ENCODE measurements around the gene LAMA4.

LAMA4 gene

GRCh38 chr6:112141707-112142106 lies 112.7 kb downstream of the LAMA4 start:
- Histone ChIP-seq H3K9ac (ENCODE audit: low read length) (no peak overlapping the region), H3K36me3 (ENCODE audit: control insufficient read depth, insufficient read depth, low read length) (no peaks in the 10 kb centered on the region), H3K4me3 (ENCODE audit: low read depth, low read length) (no peak overlapping the region), H3K27me3 (ENCODE audit: control insufficient read depth, insufficient read depth, low read length) (no peaks in the 10 kb centered on the region), H3K4me1 (ENCODE audit: control insufficient read depth, insufficient read depth, low read length) (no peaks in the 10 kb centered on the region; the same call in 1 of the 2 replicates), H3K27ac (ENCODE audit: low read depth, low read length) (no peak overlapping the region), H3K9me3 (ENCODE audit: control insufficient read depth, insufficient read depth, low read depth, low read length) (no peaks in the 10 kb centered on the region)

- Histone ChIP-seq H3K27me3 (ENCODE audit: control insufficient read depth, insufficient read depth, low read length) (no peaks in the 10 kb centered on the region), H3K4me1 (ENCODE audit: control insufficient read depth, insufficient read depth, low read length) (no peaks in the 10 kb centered on the region), H3K27ac (ENCODE audit: low read depth, low read length) (no peak overlapping the region), H3K4me3 (ENCODE audit: low read depth, low read length) (no peak overlapping the region), H3K9me3 (ENCODE audit: control insufficient read depth, insufficient read depth, low read depth, low read length) (no peaks in the 10 kb centered on the region), H3K9ac (ENCODE audit: low read length) (no peak overlapping the region), H3K36me3 (ENCODE audit: control insufficient read depth, insufficient read depth, low read length) (no peaks in the 10 kb centered on the region)
Observed at GRCh38 chr6:112139052-112139451, 115.3 kb downstream of the LAMA4 start.

GRCh38 chr6:112130878-112131277 lies 123.5 kb downstream of the LAMA4 start:
- Histone ChIP-seq H3K4me1 (ENCODE audit: control insufficient read depth, insufficient read depth, low read length) (no peaks in the 10 kb centered on the region), H3K36me3 (ENCODE audit: control insufficient read depth, insufficient read depth, low read length) (no peaks in the 10 kb centered on the region), H3K27ac (ENCODE audit: low read depth, low read length) (no peak overlapping the region), H3K27me3 (ENCODE audit: control insufficient read depth, insufficient read depth, low read length) (no peaks in the 10 kb centered on the region), H3K9me3 (ENCODE audit: control insufficient read depth, insufficient read depth, low read depth, low read length) (no peaks in the 10 kb centered on the region), H3K9ac (ENCODE audit: low read length) (no peak overlapping the region), H3K4me3 (ENCODE audit: low read depth, low read length) (no peak overlapping the region)

GRCh38 chr6:112128208-112128607 lies 126.2 kb downstream of the LAMA4 start:
- Histone ChIP-seq H3K4me3 (ENCODE audit: low read depth, low read length) (no peak overlapping the region), H3K9me3 (ENCODE audit: control insufficient read depth, insufficient read depth, low read depth, low read length) (no peaks in the 10 kb centered on the region), H3K27ac (ENCODE audit: low read depth, low read length) (no peak overlapping the region), H3K9ac (ENCODE audit: low read length) (no peak overlapping the region), H3K36me3 (ENCODE audit: control insufficient read depth, insufficient read depth, low read length) (no peaks in the 10 kb centered on the region), H3K27me3 (ENCODE audit: control insufficient read depth, insufficient read depth, low read length) (no peaks in the 10 kb centered on the region), H3K4me1 (ENCODE audit: control insufficient read depth, insufficient read depth, low read length) (no peaks in the 10 kb centered on the region)

- no peaks in the 10 kb centered on the region for H3K27me3 ChIP-seq (ENCODE audit: control insufficient read depth, insufficient read depth, low read length)
- H3K9me3 ChIP-seq (ENCODE audit: control insufficient read depth, insufficient read depth, low read depth, low read length) = no peaks in the 10 kb centered on the region
- no peak overlapping the region for H3K9ac ChIP-seq (ENCODE audit: low read length)
- no peaks in the 10 kb centered on the region for H3K4me1 ChIP-seq (ENCODE audit: control insufficient read depth, insufficient read depth, low read length)
- H3K36me3 ChIP-seq (ENCODE audit: control insufficient read depth, insufficient read depth, low read length) = no peaks in the 10 kb centered on the region
- H3K27ac ChIP-seq (ENCODE audit: low read depth, low read length) = no peak overlapping the region
- H3K4me3 ChIP-seq (ENCODE audit: low read depth, low read length) = no peak overlapping the region
Observed at GRCh38 chr6:112123982-112124381, 130.4 kb downstream of the LAMA4 start.

- H3K4me1 ChIP-seq (ENCODE audit: control insufficient read depth, insufficient read depth, low read length) = no peaks in the 10 kb centered on the region
- H3K36me3 ChIP-seq (ENCODE audit: control insufficient read depth, insufficient read depth, low read length) = no peaks in the 10 kb centered on the region
- no peaks in the 10 kb centered on the region for H3K9me3 ChIP-seq (ENCODE audit: control insufficient read depth, insufficient read depth, low read depth, low read length)
- H3K27ac ChIP-seq (ENCODE audit: low read depth, low read length) = no peak overlapping the region
- H3K27me3 ChIP-seq (ENCODE audit: control insufficient read depth, insufficient read depth, low read length) = no peaks in the 10 kb centered on the region
- H3K4me3 ChIP-seq (ENCODE audit: low read depth, low read length) = no peak overlapping the region
- H3K9ac ChIP-seq (ENCODE audit: low read length) = no peak overlapping the region
Observed at GRCh38 chr6:112122756-112123155, 131.6 kb downstream of the LAMA4 start.

GRCh38 chr6:112118034-112118433 lies 136.3 kb downstream of the LAMA4 start:
- H3K27me3 ChIP-seq (ENCODE audit: control insufficient read depth, insufficient read depth, low read length) = no peaks in the 10 kb centered on the region
- H3K9me3 ChIP-seq (ENCODE audit: control insufficient read depth, insufficient read depth, low read depth, low read length) = no peaks in the 10 kb centered on the region
- H3K27ac ChIP-seq (ENCODE audit: low read depth, low read length) = no peak overlapping the region
- H3K36me3 ChIP-seq (ENCODE audit: control insufficient read depth, insufficient read depth, low read length) = no peaks in the 10 kb centered on the region
- H3K9ac ChIP-seq (ENCODE audit: low read length) = no peak overlapping the region
- H3K4me1 ChIP-seq (ENCODE audit: control insufficient read depth, insufficient read depth, low read length) = no peaks in the 10 kb centered on the region
- no peak overlapping the region for H3K4me3 ChIP-seq (ENCODE audit: low read depth, low read length)

GRCh38 chr6:112117554-112117953 lies 136.8 kb downstream of the LAMA4 start:
- no peak overlapping the region for H3K27ac ChIP-seq (ENCODE audit: low read depth, low read length)
- H3K9ac ChIP-seq (ENCODE audit: low read length) = no peak overlapping the region
- no peaks in the 10 kb centered on the region for H3K4me1 ChIP-seq (ENCODE audit: control insufficient read depth, insufficient read depth, low read length)
- no peaks in the 10 kb centered on the region for H3K9me3 ChIP-seq (ENCODE audit: control insufficient read depth, insufficient read depth, low read depth, low read length)
- H3K4me3 ChIP-seq (ENCODE audit: low read depth, low read length) = no peak overlapping the region
- no peaks in the 10 kb centered on the region for H3K27me3 ChIP-seq (ENCODE audit: control insufficient read depth, insufficient read depth, low read length)
- no peaks in the 10 kb centered on the region for H3K36me3 ChIP-seq (ENCODE audit: control insufficient read depth, insufficient read depth, low read length)

GRCh38 chr6:112116221-112116620 lies 138.1 kb downstream of the LAMA4 start:
- Histone ChIP-seq H3K27ac (ENCODE audit: low read depth, low read length) (no peak overlapping the region), H3K9me3 (ENCODE audit: control insufficient read depth, insufficient read depth, low read depth, low read length) (no peaks in the 10 kb centered on the region), H3K4me3 (ENCODE audit: low read depth, low read length) (no peak overlapping the region), H3K27me3 (ENCODE audit: control insufficient read depth, insufficient read depth, low read length) (no peaks in the 10 kb centered on the region), H3K4me1 (ENCODE audit: control insufficient read depth, insufficient read depth, low read length) (no peaks in the 10 kb centered on the region), H3K9ac (ENCODE audit: low read length) (no peak overlapping the region), H3K36me3 (ENCODE audit: control insufficient read depth, insufficient read depth, low read length) (no peaks in the 10 kb centered on the region)

GRCh38 chr6:112114577-112115223 lies 139.7 kb downstream of the LAMA4 start:
- Histone ChIP-seq H3K4me1 (ENCODE audit: control insufficient read depth, insufficient read depth, low read length) (no peaks in the 10 kb centered on the region), H3K36me3 (ENCODE audit: control insufficient read depth, insufficient read depth, low read length) (no peaks in the 10 kb centered on the region), H3K9me3 (ENCODE audit: control insufficient read depth, insufficient read depth, low read depth, low read length) (no peaks in the 10 kb centered on the region)

GRCh38 chr6:112113918-112114317 lies 140.4 kb downstream of the LAMA4 start:
- no peak overlapping the region for H3K9ac ChIP-seq (ENCODE audit: low read length)
- H3K27me3 ChIP-seq (ENCODE audit: control insufficient read depth, insufficient read depth, low read length) = no peaks in the 10 kb centered on the region
- H3K4me3 ChIP-seq (ENCODE audit: low read depth, low read length) = no peak overlapping the region
- H3K4me1 ChIP-seq (ENCODE audit: control insufficient read depth, insufficient read depth, low read length) = no peaks in the 10 kb centered on the region
- no peaks in the 10 kb centered on the region for H3K36me3 ChIP-seq (ENCODE audit: control insufficient read depth, insufficient read depth, low read length)
- H3K9me3 ChIP-seq (ENCODE audit: control insufficient read depth, insufficient read depth, low read depth, low read length) = no peaks in the 10 kb centered on the region
- no peak overlapping the region for H3K27ac ChIP-seq (ENCODE audit: low read depth, low read length)

More at GRCh38 chr6:112114577-112115223, 139.7 kb downstream of the LAMA4 start:
- Histone ChIP-seq H3K9ac (ENCODE audit: low read length) (no peak overlapping the region), H3K4me3 (ENCODE audit: low read depth, low read length) (no peak overlapping the region), H3K27me3 (ENCODE audit: control insufficient read depth, insufficient read depth, low read length) (no peaks in the 10 kb centered on the region), H3K27ac (ENCODE audit: low read depth, low read length) (no peak overlapping the region)

GRCh38 chr6:112113431-112113830 lies 140.9 kb downstream of the LAMA4 start:
- Histone ChIP-seq H3K9ac (ENCODE audit: low read length) (no peak overlapping the region), H3K36me3 (ENCODE audit: control insufficient read depth, insufficient read depth, low read length) (no peaks in the 10 kb centered on the region), H3K9me3 (ENCODE audit: control insufficient read depth, insufficient read depth, low read depth, low read length) (no peaks in the 10 kb centered on the region), H3K27ac (ENCODE audit: low read depth, low read length) (no peak overlapping the region), H3K27me3 (ENCODE audit: control insufficient read depth, insufficient read depth, low read length) (no peaks in the 10 kb centered on the region), H3K4me3 (ENCODE audit: low read depth, low read length) (no peak overlapping the region), H3K4me1 (ENCODE audit: control insufficient read depth, insufficient read depth, low read length) (no peaks in the 10 kb centered on the region)
